GM12874 (cell line): Measurements from ENCODE around the gene AGXT.

ENCODE experiments used
- TF ChIP-seq, protein P1 (sequence below): IDR thresholded peaks from 2 replicates; pipeline ENCODE4 v1.5.1; 2011; ENCODE audit warnings: low read depth, mild to moderate bottlenecking, control low read depth, low read length, moderate library complexity; ENCODE audit not compliant: insufficient read depth

The AGXT gene

DNA sequence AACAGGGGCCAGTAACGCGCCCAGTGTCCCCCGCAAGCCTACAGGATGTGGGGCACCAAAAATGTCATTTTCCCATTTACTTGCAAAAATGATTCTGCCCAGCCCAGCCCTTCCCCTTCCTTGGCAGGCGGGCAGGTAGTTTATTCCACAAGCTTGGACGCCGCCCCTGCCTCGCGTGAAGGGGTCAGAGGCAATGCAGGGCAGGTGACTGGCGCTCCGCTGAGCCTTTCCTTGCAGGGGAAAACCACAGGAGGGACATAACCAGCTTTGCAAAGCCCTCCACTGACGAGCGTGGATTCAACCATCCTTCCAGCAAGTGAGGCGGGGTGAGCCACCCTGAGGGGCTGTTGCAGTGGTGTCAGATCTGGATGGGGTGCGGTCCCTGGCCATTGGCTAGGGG is 22.1 kb downstream of the AGXT start:
- TF ChIP-seq, protein P1, sequence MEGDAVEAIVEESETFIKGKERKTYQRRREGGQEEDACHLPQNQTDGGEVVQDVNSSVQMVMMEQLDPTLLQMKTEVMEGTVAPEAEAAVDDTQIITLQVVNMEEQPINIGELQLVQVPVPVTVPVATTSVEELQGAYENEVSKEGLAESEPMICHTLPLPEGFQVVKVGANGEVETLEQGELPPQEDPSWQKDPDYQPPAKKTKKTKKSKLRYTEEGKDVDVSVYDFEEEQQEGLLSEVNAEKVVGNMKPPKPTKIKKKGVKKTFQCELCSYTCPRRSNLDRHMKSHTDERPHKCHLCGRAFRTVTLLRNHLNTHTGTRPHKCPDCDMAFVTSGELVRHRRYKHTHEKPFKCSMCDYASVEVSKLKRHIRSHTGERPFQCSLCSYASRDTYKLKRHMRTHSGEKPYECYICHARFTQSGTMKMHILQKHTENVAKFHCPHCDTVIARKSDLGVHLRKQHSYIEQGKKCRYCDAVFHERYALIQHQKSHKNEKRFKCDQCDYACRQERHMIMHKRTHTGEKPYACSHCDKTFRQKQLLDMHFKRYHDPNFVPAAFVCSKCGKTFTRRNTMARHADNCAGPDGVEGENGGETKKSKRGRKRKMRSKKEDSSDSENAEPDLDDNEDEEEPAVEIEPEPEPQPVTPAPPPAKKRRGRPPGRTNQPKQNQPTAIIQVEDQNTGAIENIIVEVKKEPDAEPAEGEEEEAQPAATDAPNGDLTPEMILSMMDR: no peak

DNA sequence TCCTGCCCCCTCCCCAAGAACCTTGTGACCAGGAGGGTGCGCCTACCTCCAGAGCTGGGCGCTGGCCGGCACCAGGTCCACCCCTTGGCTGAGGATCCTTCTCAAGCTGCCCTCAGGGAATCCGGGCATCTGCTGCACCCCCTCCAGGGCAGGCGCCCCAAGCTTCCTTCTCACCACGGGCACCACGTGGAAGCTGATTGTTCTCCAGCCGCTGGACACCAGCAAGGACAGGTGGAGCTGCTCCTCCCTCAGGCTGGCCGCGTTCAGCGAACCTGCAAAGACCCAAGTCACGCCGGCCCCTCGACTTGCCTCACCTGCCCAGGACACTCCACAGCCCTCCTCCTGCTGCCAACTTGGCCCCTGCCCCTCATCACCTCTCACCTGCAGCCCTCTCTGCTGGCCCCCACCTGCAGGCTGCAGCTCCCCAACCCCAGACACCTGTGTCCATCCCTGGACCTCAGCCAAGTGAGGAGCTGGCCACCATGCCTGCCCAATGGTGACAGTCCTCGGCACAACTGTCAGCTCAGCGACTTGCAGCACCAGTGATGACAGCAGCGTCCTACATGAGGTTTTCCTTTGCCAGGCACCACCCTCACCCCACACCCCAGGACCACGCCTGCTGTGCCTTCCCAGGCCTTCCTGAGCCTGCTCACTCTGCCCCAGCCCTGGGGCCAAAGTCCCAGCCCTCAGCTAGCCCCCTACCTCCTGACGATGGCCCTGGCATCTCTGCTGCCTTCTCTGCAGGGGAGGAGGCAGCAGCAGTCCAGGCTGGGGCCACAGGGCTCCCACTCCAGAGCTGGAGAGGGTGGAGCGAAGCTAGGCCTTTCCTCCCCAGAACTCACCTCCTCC is 23.1 kb downstream of the AGXT start:
- TF ChIP-seq, protein P1: no peak

DNA sequence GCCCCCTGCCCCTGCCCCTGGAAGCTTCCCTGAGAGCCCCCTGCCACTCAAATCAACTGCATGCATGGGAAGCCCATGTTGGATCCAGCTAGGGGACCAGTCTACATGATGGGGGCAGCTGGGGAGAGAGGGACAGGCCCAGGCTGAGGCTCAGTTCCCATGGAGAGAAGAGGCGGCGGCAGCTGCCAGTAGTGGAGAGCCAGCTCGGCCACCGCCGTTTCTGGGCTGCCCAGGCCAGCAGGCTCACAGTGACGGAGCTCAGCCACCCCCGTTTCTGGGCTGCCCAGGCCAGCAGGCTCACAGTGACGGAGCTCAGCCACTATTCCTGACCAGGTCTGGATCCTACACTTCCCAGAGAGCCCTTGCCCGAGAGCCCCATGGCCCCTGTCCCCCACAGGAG is 23.7 kb downstream of the AGXT start:
- TF ChIP-seq, protein P1: no peak

- TF ChIP-seq, protein P1: no peak
Measured at GRCh38 chr2:240892925-240893324, 24.3 kb downstream of the AGXT start.

DNA sequence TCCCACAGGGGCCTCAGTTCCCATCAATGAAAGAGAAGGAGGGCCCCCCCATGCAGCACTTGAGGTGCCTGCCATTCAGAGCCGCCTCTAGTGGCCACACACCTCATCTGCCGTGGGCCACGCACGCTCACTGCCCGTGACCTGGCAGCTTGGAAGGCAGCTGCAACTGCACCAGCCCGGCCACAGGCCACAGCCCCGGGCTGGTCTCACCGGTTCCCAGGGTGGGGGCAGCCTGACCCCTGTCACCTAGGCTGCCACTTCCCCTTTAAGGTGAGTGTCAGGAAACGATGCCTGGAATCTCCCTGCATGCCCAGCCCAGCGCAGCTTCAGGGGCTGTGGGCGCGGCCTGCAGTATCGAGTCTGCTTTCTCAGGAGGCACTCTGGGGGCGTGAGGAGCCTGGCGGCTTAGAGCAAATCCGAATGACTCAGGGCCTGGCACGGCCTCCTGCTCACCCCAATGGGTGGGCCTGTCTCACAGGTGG is 24.8 kb downstream of the AGXT start:
- TF ChIP-seq, protein P1: no peak

GRCh38 chr2:240894006-240894405 is 25.4 kb downstream of the AGXT start:
- TF ChIP-seq, protein P1: no peak

- TF ChIP-seq, protein P1: no peak
Measured at GRCh38 chr2:240894836-240895558, 26.4 kb downstream of the AGXT start.
